VCaP (cell line): ENCODE data around the gene CPNE4.
"Not testable (repeated sequence)": the region's sequence is repeated elsewhere in the genome, so short reads cannot be mapped to it uniquely, and the experiment has no call there.

Experiments used
- H3K27ac ChIP-seq: fragments of 450-650 bp; 2 replicates; pipeline ENCODE4 v1.5.1; 2017
- TF ChIP-seq, protein P1 (sequence below): fragments of 450-650 bp; conservative IDR thresholded peaks from 2 replicates; pipeline ENCODE4 v1.5.1; 2017; ENCODE audit warnings: mild to moderate bottlenecking, moderate library complexity

The CPNE4 gene

DNA sequence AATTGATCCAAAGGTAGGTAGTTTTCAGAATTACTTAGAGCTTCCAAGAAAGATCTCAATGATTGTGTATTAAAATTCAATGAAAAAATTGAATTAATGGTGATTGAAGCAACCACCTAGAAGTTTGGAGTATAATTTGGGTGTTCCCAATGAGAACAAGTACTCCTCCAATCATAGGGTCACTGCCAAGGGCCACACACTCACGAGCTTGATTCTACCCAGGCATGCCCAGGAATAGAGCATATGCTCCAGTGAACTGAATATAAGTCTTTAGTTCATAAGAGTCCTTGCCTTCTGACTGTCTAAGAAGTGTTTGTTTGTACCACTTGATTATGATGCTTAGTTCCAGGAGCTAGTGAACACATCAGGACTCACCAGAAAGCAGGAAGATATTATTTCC, 133.9 kb downstream of the CPNE4 start:
- H3K27ac ChIP-seq: no peak overlapping the region
- TF ChIP-seq, protein P1, sequence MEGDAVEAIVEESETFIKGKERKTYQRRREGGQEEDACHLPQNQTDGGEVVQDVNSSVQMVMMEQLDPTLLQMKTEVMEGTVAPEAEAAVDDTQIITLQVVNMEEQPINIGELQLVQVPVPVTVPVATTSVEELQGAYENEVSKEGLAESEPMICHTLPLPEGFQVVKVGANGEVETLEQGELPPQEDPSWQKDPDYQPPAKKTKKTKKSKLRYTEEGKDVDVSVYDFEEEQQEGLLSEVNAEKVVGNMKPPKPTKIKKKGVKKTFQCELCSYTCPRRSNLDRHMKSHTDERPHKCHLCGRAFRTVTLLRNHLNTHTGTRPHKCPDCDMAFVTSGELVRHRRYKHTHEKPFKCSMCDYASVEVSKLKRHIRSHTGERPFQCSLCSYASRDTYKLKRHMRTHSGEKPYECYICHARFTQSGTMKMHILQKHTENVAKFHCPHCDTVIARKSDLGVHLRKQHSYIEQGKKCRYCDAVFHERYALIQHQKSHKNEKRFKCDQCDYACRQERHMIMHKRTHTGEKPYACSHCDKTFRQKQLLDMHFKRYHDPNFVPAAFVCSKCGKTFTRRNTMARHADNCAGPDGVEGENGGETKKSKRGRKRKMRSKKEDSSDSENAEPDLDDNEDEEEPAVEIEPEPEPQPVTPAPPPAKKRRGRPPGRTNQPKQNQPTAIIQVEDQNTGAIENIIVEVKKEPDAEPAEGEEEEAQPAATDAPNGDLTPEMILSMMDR: no peak

DNA sequence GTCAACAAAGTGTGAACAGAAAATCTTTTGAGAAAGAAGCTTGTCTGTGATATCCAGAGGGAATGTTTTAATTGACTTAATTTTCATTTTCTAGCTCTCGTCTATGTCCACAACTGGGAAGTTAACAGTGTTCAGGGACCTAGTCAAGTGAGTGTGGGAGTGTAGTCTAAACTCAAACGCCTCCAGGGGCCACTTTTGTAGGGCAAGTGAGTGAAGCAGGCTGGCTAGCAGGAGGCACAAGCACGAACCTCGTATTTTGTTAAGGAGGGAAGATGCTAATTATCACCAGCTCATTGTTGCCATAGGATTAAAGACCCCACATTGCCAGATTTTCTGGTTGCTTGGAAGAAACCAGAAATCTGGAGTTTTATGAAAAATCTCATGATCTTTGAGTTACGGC, 135.8 kb downstream of the CPNE4 start:
- no peak overlapping the region for H3K27ac ChIP-seq
- TF ChIP-seq, protein P1: no peak

DNA sequence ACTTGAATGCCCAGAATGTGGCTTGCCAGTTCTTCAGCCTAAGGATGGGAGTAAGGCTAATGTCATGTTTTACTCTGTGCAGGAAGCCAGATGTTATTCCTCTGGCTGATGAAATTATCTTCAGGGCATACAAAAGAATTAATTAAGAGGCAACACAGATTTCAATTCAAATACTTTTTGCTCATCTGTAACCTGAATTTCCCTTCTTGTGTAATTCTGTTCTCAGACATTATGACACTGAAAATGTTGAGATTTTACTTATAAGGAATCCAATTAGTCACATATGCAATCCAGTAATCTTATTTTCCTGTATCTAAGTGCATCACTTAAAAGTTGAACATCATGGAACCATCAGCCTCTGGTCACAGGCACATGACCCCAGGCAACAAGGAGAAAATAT, 136.5 kb downstream of the CPNE4 start:
- no peak overlapping the region for H3K27ac ChIP-seq
- TF ChIP-seq, protein P1: no peak

DNA sequence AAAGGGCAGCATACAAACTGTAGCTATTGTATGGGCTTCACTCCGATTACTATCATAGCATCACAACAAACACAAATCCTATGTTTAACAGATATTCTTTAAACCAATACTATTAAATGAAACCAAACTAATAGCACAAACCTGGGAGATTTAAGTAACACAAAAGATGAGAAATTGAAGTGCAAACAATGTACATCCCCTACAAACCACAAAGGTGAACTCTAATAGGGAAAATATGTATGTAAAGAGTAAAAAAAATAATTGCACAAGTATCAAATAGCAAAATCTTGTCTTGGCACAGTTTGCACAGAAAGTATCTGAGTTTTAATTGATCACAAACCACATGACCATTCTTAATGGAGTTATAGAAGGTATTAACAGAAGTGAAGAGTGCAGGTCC, 138.5 kb downstream of the CPNE4 start:
- H3K27ac ChIP-seq: no peak overlapping the region
- TF ChIP-seq, protein P1: no peak

DNA sequence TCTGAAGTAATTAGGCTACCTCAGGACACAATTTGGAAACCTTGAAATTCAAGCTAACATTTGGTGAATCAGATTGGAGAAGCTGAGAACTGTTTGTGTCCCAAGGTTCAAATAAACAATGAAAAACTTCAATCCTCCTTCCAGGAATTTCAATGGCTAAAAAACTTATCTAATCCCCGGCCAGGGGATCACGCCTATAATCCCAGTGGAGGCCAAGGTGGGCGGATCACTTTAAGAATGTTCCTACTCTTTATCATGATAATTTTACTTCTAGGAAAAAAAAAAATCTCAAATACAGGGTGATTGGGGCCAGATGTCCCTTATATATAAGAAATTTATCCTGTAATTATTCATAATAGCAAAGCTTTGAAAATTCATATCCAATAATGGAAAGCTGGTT, 139.0 kb downstream of the CPNE4 start:
- TF ChIP-seq, protein P1: no peak
- no peak overlapping the region for H3K27ac ChIP-seq

DNA sequence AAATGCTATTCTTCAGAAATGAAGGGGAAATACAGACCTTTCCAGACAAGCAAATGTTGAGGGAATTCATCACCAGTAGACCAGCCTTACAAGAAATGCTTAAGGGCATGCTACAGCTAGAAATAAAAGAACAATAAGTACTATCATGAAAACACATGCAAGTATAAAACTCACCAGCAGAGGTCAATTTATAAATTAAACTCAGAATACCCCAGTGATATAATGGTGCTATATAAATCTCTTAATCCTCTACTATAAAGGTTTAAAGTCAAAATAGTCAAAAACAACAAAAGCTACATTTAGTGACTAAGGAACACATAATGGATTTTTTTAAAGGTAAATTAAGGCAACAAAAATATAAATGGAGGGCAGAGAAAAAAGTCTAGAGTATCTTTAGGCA, 142.5 kb downstream of the CPNE4 start:
- TF ChIP-seq, protein P1: 0 out of 2 replicates have a peak, but pooled peaks have one; percentile 10
- H3K27ac ChIP-seq: no peak overlapping the region

DNA sequence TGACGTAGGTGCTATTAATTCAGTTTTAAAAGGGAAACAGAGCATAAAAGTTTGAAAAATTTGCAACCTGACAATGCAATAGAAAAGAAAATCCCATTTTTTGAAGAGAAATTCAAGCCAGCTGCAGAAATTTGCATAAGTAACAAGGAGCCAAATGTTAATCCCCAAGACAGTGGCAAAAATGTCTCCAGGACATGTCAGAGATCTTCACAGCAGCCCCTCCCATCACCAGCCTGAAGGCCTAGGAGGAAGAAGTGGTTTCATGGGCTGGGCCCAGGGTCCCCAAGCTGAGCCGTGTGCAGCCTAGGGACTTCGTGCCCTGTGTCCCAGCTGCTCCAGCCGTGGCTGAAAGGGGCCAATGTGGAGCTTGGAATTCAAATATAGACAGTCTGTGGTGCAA, 148.9 kb downstream of the CPNE4 start:
- not testable (repeated sequence) for H3K27ac ChIP-seq

DNA sequence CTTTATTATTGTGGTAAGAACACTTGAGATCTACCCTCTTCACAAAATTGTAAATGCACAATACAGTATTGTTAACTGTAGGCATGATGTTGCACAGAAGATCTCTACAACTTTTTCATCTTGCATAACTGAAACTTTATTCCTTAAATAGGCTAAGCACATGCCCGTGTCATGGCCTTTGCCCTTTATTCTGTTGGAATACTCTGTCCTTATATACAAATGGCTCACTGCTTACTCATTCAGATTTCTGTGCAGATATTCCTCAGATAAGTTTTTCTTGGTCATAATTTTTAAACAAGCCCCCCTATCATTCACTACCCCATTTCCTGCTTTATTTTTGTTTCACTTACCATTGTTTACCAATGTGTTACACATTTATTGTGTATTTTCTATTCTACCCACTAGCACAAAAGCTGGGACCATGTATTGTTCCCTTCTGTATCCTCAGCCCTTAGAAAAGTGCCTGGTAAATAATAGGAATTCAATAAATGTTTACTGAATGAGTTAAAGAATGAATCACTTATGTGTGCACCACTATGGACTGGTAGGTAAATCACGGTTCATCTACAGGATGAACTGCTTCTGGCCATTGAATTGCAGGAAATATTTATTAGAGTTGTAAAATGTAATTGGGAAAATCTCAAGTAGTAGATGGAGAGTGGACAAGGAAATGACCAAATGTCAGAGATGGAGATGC, 151.0 kb downstream of the CPNE4 start:
- no peak overlapping the region for H3K27ac ChIP-seq
- TF ChIP-seq, protein P1: no peak
